Measurements from ENCODE around the gene PPP2R5B. TPM values are rescaled to one million over a fixed set of nuclear protein-coding genes. Genes with fewer than 3 reads are reported as not detected.

PPP2R5B gene
- total and polyA plus RNA-seq, 9 of the 15 experiments (the other 6 are each of a cell fraction or from before 2014, with no cell fraction given), result 0.10 to 7.8 (median 3.3) TPM

- TF ChIP-seq NKRF (IDR thresholded peaks at IDR 0.05; ENCODE audit: borderline replicate concordance) (no peak), USF1 (CRISPR knock-in tag; IDR thresholded peaks at IDR 0.05) (peak; percentile 66), RBM15 (IDR thresholded peaks at IDR 0.05; ENCODE audit: insufficient read depth, low read length) (no peak)
Measured at GRCh38 chr11:64971421-64972233, 47.1 kb downstream of the PPP2R5B start, which contains the start of gene MAJIN (continued).

GRCh38 chr11:64974124-64974523 lies 49.6 kb downstream of the PPP2R5B start:
- POLR2A ChIA-PET, result interaction anchor here (0.6 to 1.3 kb wide), 2 partner anchors 10 to 162 kb away, joined by 3 to 6 read pairs; no protein-coding TSS in a partner anchor
- Histone ChIP-seq H3K4me2 (ENCODE audit: insufficient read depth, low read length) (no peak overlapping the region), H2AFZ (ENCODE audit: low read depth, low read length) (no peak overlapping the region), H3K9me1 (ENCODE audit: control insufficient read depth, insufficient read depth, low read length) (no peaks in the 10 kb centered on the region), H3K4me3 (no peak overlapping the region), H3K9ac (ENCODE audit: insufficient read depth in 1 of 2, low read depth in 2 of 2, low read length in 2 of 2) (no peak overlapping the region; a peak in 1 of 4 replicates), H3K27ac (ENCODE audit: extremely low read depth, low read depth, low read length) (no peak overlapping the region), H3K27me3 (ENCODE audit: control insufficient read depth in 2 of 2, insufficient read depth in 2 of 2, low read length in 2 of 2) (no peaks in the 10 kb centered on the region), H3K79me2 (ENCODE audit: control insufficient read depth, insufficient read depth, low read length) (no peaks in the 10 kb centered on the region), H3K36me3 (ENCODE audit: control insufficient read depth, insufficient read depth, low read length) (no peaks in the 10 kb centered on the region), H3K4me1 (replicated peaks in 1 of 2; ENCODE audit: control insufficient read depth in 2 of 2, insufficient read depth in 2 of 2, low read length in 2 of 2) (peaks cover 4 to 12% of the 10 kb centered on the region in 2 experiments; a peak in 4 of 5 replicates), H3K9me3 (replicated peaks; ENCODE audit: control insufficient read depth, insufficient read depth, low read depth, low read length) (no peaks in the 10 kb centered on the region), H4K20me1 (replicated peaks; ENCODE audit: control insufficient read depth, insufficient read depth, low read length) (no peaks in the 10 kb centered on the region)
- ATAC-seq (no peak), FAIRE-seq (no peak), DNase-seq (ENCODE audit: extremely low read depth in 1 of 4, low spot score in 3 of 4) (no peak)
- in situ Hi-C loops (cut with MboI) (no loop called here), intact Hi-C loops (cut with micrococcal nuclease) (no loop called here)
- no TSS peak for BruUV-seq (replicated peaks)
- CTCF ChIA-PET (ENCODE audit: low intra/inter-chr PET ratio), result no interaction called here
- TF ChIP-seq MTA1 (IDR thresholded peaks at IDR 0.05; ENCODE audit: borderline replicate concordance) (no peak), ZNF140 (CRISPR knock-in tag; IDR thresholded peaks at IDR 0.05) (no peak), ZNF444 (CRISPR knock-in tag; IDR thresholded peaks at IDR 0.05) (no peak)
- WGBS (ENCODE audit: insufficient coverage, low coverage, missing lambda C conversion rate), result 26% methylated on average over 3 of the region's 5 CpGs
